ENCODE results near the gene C1orf226.

Gene C1orf226

GRCh38 chr1:162353702-162354101 is 27.8 kb upstream of the C1orf226 start:
- no peaks in the 10 kb centered on the region for H3K9me3 ChIP-seq (ENCODE audit: insufficient read depth, low read depth, low read length)
- WGBS, result 80% methylated on average over 5 of the region's 5 CpGs

GRCh38 chr1:162357681-162358266 is 23.8 kb upstream of the C1orf226 start:
- no peaks in the 10 kb centered on the region for H3K9me3 ChIP-seq (ENCODE audit: insufficient read depth, low read depth, low read length)
- 68% methylated on average over 4 of the region's 5 CpGs for WGBS
- H3K27me3 ChIP-seq (ENCODE audit: insufficient read depth, low read length), result no peaks in the 10 kb centered on the region
- H3K27ac ChIP-seq (ENCODE audit: low read depth, low read length), result no peak overlapping the region
- no peak overlapping the region for H3K9ac ChIP-seq (ENCODE audit: low read depth, low read length)
- H3K36me3 ChIP-seq (ENCODE audit: insufficient read depth, low read length), result peaks cover 11% of the 10 kb centered on the region; the same call in 1 of the 2 replicates
- peaks cover 11% of the 10 kb centered on the region for H3K4me1 ChIP-seq (ENCODE audit: insufficient read depth, low read length)
- H3K4me3 ChIP-seq (ENCODE audit: low read length), result no peak overlapping the region

More at GRCh38 chr1:162353702-162354101, 27.8 kb upstream of the C1orf226 start:
- Histone ChIP-seq H3K4me3 (ENCODE audit: low read length) (no peak overlapping the region), H3K4me1 (ENCODE audit: insufficient read depth, low read length) (peaks cover 19% of the 10 kb centered on the region), H3K27ac (ENCODE audit: low read depth, low read length) (no peak overlapping the region), H3K36me3 (ENCODE audit: insufficient read depth, low read length) (0 out of 2 replicates have a peak, but pooled peaks cover 6% of the 10 kb centered on the region), H3K9ac (ENCODE audit: low read depth, low read length) (no peak overlapping the region), H3K27me3 (ENCODE audit: insufficient read depth, low read length) (no peaks in the 10 kb centered on the region)

GRCh38 chr1:162358928-162359327 is 22.6 kb upstream of the C1orf226 start:
- WGBS, result 93% methylated on average over 1 of the region's 1 CpG
- peaks cover under 1% of the 10 kb centered on the region for H3K4me1 ChIP-seq (ENCODE audit: insufficient read depth, low read length)
- no peak overlapping the region for H3K4me3 ChIP-seq (ENCODE audit: low read length)
- no peaks in the 10 kb centered on the region for H3K27me3 ChIP-seq (ENCODE audit: insufficient read depth, low read length)
- no peaks in the 10 kb centered on the region for H3K9me3 ChIP-seq (ENCODE audit: insufficient read depth, low read depth, low read length)
- no peak overlapping the region for H3K27ac ChIP-seq (ENCODE audit: low read depth, low read length)
- peaks cover 11% of the 10 kb centered on the region; the same call in 1 of the 2 replicates for H3K36me3 ChIP-seq (ENCODE audit: insufficient read depth, low read length)
- no peak overlapping the region for H3K9ac ChIP-seq (ENCODE audit: low read depth, low read length)

- 85% methylated on average over 10 of the region's 10 CpGs for WGBS
- Histone ChIP-seq H3K9me3 (ENCODE audit: insufficient read depth, low read depth, low read length) (no peaks in the 10 kb centered on the region), H3K4me3 (ENCODE audit: low read length) (no peak overlapping the region), H3K4me1 (ENCODE audit: insufficient read depth, low read length) (no peaks in the 10 kb centered on the region), H3K27me3 (ENCODE audit: insufficient read depth, low read length) (no peaks in the 10 kb centered on the region), H3K9ac (ENCODE audit: low read depth, low read length) (no peak overlapping the region), H3K36me3 (ENCODE audit: insufficient read depth, low read length) (peaks cover 11% of the 10 kb centered on the region; the same call in 1 of the 2 replicates), H3K27ac (ENCODE audit: low read depth, low read length) (no peak overlapping the region)
Measured at GRCh38 chr1:162359523-162360236, 21.8 kb upstream of the C1orf226 start.

- Histone ChIP-seq H3K9ac (ENCODE audit: low read depth, low read length) (no peak overlapping the region), H3K27me3 (ENCODE audit: insufficient read depth, low read length) (no peaks in the 10 kb centered on the region)
- 95% methylated on average over 10 of the region's 10 CpGs for WGBS
Measured at GRCh38 chr1:162360237-162360873, 21.2 kb upstream of the C1orf226 start.

DNA sequence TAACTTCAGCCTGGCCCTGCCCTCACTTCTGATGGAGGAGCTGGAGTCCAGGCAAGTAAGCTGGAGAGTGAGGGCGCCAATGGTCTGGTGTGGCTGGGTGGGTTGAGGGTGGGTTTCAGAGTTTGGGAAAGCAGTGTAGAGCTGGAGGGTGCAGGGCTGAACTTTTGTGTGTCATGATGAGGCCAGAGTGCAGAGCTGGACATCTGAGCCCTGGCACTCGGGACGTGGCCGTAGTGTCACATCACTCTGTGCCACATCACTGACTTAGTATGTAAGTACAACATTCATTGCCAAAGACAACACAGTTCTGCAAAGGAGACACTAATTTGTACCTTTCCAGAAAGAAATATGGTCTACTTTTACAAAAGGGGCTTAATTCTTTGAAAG is 20.7 kb upstream of the C1orf226 start:
- no peak overlapping the region for H3K9ac ChIP-seq (ENCODE audit: low read depth, low read length)
- no peaks in the 10 kb centered on the region for H3K4me1 ChIP-seq (ENCODE audit: insufficient read depth, low read length)
- H3K36me3 ChIP-seq (ENCODE audit: insufficient read depth, low read length), result peaks cover 14% of the 10 kb centered on the region; the same call in 1 of the 2 replicates
- H3K27ac ChIP-seq (ENCODE audit: low read depth, low read length), result no peak overlapping the region
- 94% methylated on average over 4 of the region's 4 CpGs for WGBS
- H3K27me3 ChIP-seq (ENCODE audit: insufficient read depth, low read length), result no peaks in the 10 kb centered on the region
- no peaks in the 10 kb centered on the region for H3K9me3 ChIP-seq (ENCODE audit: insufficient read depth, low read depth, low read length)
- H3K4me3 ChIP-seq (ENCODE audit: low read length), result no peak overlapping the region

More at GRCh38 chr1:162360237-162360873, 21.2 kb upstream of the C1orf226 start:
- H3K9me3 ChIP-seq (ENCODE audit: insufficient read depth, low read depth, low read length), result no peaks in the 10 kb centered on the region
- no peak overlapping the region for H3K4me3 ChIP-seq (ENCODE audit: low read length)
- H3K27ac ChIP-seq (ENCODE audit: low read depth, low read length), result no peak overlapping the region
- peaks cover 12% of the 10 kb centered on the region; the same call in 1 of the 2 replicates for H3K36me3 ChIP-seq (ENCODE audit: insufficient read depth, low read length)
- H3K4me1 ChIP-seq (ENCODE audit: insufficient read depth, low read length), result no peaks in the 10 kb centered on the region

- peaks cover 11% of the 10 kb centered on the region; the same call in 1 of the 2 replicates for H3K36me3 ChIP-seq (ENCODE audit: insufficient read depth, low read length)
- WGBS, result 95% methylated on average over 5 of the region's 5 CpGs
Measured at GRCh38 chr1:162361349-162361748, 20.2 kb upstream of the C1orf226 start.

GRCh38 chr1:162363823-162364222 is 17.7 kb upstream of the C1orf226 start:
- no peaks in the 10 kb centered on the region for H3K4me1 ChIP-seq (ENCODE audit: insufficient read depth, low read length)
- H3K36me3 ChIP-seq (ENCODE audit: insufficient read depth, low read length), result peaks cover 17% of the 10 kb centered on the region; the same call in 1 of the 2 replicates
- H3K27ac ChIP-seq (ENCODE audit: low read depth, low read length), result no peak overlapping the region
- no peak overlapping the region for H3K4me3 ChIP-seq (ENCODE audit: low read length)
- WGBS, result 90% methylated on average over 3 of the region's 3 CpGs
- H3K9ac ChIP-seq (ENCODE audit: low read depth, low read length), result no peak overlapping the region
- no peaks in the 10 kb centered on the region for H3K27me3 ChIP-seq (ENCODE audit: insufficient read depth, low read length)
- H3K9me3 ChIP-seq (ENCODE audit: insufficient read depth, low read depth, low read length), result no peaks in the 10 kb centered on the region

More at GRCh38 chr1:162361349-162361748, 20.2 kb upstream of the C1orf226 start:
- Histone ChIP-seq H3K27ac (ENCODE audit: low read depth, low read length) (no peak overlapping the region), H3K27me3 (ENCODE audit: insufficient read depth, low read length) (no peaks in the 10 kb centered on the region), H3K4me3 (ENCODE audit: low read length) (no peak overlapping the region), H3K9ac (ENCODE audit: low read depth, low read length) (no peak overlapping the region), H3K4me1 (ENCODE audit: insufficient read depth, low read length) (no peaks in the 10 kb centered on the region), H3K9me3 (ENCODE audit: insufficient read depth, low read depth, low read length) (no peaks in the 10 kb centered on the region)

GRCh38 chr1:162364498-162364897 is 17.0 kb upstream of the C1orf226 start:
- H3K4me3 ChIP-seq (ENCODE audit: low read length), result no peak overlapping the region
- no peaks in the 10 kb centered on the region for H3K4me1 ChIP-seq (ENCODE audit: insufficient read depth, low read length)
- no peaks in the 10 kb centered on the region for H3K9me3 ChIP-seq (ENCODE audit: insufficient read depth, low read depth, low read length)
- WGBS, result 96% methylated on average over 1 of the region's 1 CpG
- no peak overlapping the region for H3K27ac ChIP-seq (ENCODE audit: low read depth, low read length)
- H3K9ac ChIP-seq (ENCODE audit: low read depth, low read length), result no peak overlapping the region
- H3K36me3 ChIP-seq (ENCODE audit: insufficient read depth, low read length), result peaks cover 22% of the 10 kb centered on the region; the same call in 1 of the 2 replicates
- H3K27me3 ChIP-seq (ENCODE audit: insufficient read depth, low read length), result no peaks in the 10 kb centered on the region

- no peaks in the 10 kb centered on the region for H3K27me3 ChIP-seq (ENCODE audit: insufficient read depth, low read length)
- 94% methylated on average over 10 of the region's 10 CpGs for WGBS
Measured at GRCh38 chr1:162365284-162366020, 16.1 kb upstream of the C1orf226 start.

More at GRCh38 chr1:162365284-162366020, 16.1 kb upstream of the C1orf226 start:
- no peak overlapping the region for H3K27ac ChIP-seq (ENCODE audit: low read depth, low read length)
- H3K4me3 ChIP-seq (ENCODE audit: low read length), result no peak overlapping the region
- H3K4me1 ChIP-seq (ENCODE audit: insufficient read depth, low read length), result no peaks in the 10 kb centered on the region
- H3K36me3 ChIP-seq (ENCODE audit: insufficient read depth, low read length), result peaks cover 18% of the 10 kb centered on the region; the same call in 1 of the 2 replicates
- no peaks in the 10 kb centered on the region for H3K9me3 ChIP-seq (ENCODE audit: insufficient read depth, low read depth, low read length)
- no peak overlapping the region for H3K9ac ChIP-seq (ENCODE audit: low read depth, low read length)
